Inferior parietal cortex (tissue), 1 donor: Measurements from ENCODE around the gene NKAIN2.
A peak's percentile ranks its signal among the peaks of the same experiment; 100 is the strongest.
"Not testable (repeated sequence)": the region's sequence is repeated elsewhere in the genome, so short reads cannot be mapped to it uniquely, and the experiment has no call there.

Source experiments
- DNase-seq: peaks from one replicate; pipeline ENCODE4 v3.0.0-alpha.2; 2016; ENCODE audit errors: extremely low spot score

The NKAIN2 gene

DNA sequence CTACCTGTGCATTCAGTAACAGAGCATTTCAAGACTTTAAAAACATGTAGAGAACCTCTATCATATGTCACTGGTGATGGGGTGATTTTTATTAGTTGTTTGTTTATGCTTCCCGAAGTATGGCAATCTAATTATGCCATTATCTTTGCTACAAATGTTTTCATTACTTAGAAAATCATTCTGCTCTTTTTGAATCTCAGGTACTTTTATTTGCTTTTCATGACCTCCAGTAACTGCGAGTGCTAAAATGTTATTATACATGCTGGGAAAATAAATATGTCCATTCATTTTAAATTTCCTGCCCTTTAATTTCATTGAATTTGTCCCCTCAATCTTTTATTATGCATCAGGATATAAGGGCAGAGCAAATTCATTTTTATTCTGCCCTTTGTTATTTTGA lies 515.7 kb downstream of the NKAIN2 start:
- no peak for DNase-seq

DNA sequence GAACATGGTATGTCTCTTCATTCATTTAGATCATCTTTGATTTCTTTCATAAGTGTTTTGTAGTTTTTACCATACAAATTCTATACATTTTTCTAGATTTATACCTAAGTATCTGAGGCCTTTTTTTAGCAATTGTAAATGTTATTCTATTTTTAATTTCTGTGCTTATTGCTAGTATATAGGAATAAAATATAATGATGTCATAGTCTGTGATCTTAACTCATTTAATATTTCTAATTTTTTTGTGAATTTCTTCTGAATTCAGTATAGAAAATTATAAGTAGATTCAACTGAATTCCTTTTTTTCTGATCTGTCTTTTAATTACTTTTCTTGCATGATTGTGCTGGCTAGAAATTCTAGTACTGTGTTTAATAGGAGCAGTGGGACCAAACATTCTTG lies 520.6 kb downstream of the NKAIN2 start:
- DNase-seq = no peak

DNA sequence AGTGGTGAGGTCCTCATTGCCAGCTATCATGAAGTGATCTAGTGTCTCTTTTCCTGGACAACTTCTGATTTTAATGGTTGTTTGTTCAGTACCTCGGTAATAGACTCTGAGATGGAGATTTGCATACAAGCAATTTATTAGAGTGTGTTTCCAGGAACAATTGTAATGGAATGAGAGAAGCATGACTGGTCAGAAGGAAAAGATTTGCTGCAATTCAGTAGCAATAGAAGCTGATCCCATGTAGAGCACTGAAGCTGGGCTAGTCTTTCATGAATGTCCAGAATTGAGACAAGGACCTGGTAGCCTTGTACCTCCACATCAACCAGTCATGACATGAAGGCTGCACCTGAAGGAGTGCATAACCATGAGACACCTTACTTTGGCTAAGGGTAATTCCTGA lies 526.5 kb downstream of the NKAIN2 start:
- DNase-seq = no peak

DNA sequence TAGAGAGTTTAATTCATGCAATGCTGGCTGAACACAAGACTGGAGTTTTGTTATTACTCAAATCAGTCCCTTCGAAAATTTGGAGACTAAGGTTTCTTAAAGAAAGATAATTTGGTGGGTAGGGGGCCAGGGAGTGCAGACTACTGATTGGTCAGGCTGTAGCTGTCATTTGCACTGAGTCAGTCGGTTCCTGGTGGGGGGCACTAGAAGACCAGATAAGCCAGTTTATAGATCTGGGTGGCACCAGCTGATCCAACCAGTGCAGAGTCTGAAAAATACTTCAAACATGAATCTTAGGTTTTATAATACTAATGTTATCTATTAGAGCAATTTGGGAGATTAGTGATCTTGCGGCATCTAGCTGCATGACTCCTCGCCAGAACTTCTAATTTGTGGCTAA lies 530.7 kb downstream of the NKAIN2 start:
- DNase-seq = no peak

DNA sequence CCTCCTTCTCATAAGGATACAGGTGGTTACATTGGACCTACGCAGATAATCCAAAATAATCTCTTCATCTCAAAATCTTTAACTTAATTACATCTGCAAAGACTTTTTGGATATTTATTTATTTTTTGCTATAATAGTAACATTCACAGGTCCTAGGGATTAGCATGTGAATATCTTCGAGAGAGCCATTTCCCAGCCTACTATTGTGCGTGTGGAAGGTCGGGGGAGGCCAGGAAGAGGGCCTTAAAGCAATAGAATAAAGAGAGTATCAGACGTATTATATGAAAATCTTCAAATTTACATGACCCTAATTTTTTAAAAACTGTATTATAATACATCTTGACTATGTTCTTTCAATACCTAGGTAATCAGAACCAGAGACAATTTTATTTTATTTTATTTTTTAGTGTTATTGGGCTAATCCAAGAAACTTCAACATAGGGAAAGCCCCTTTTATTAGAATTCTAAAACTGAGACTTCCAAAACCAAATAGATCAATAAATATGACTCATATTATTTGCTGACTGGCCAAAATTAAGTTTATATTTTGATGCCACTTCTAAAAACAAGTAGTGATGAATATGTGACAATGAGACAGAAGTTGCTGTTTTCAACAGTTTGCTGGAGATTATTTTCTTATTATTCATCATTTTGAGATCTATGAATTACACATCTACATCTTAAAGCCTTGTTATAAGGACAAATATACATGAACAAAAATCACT lies 536.1 kb downstream of the NKAIN2 start:
- no peak for DNase-seq

DNA sequence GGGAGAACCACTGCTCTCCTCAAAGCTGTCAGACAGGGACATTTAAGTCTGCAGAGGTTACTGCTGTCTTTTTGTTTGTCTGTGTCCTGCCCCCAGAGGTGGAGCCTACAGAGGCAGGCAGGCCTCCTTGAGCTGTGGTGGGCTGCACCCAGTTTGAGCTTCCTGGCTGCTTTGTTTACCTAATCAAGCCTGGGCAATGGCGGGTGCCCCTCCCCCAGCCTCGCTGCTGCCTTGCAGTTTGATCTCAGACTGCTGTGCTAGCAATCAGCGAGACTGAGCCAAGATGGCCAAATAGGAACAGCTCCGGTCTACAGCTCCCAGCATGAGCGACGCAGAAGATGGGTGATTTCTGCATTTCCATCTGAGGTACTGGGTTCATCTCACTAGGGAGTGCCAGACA lies 544.7 kb downstream of the NKAIN2 start:
- not testable (repeated sequence) for DNase-seq

DNA sequence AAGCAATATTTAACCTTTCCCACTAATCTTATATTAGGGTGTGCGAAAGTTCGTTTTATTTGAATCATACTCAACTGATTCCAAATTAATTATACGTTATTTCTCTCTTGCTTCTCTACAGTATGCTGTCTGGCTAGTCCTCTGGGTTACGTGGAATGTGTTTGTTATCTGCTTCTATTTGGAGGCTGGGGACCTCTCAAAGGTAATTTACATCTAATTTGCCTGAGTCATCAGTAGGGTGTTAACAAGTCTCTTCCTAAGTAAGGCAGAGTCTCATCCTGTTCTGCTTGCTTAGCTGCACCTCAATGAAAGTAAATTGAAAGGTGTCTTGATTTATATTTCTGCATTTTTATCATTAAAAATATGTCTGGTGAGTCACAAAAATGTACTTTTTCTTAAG lies 551.5 kb downstream of the NKAIN2 start:
- DNase-seq = no peak

DNA sequence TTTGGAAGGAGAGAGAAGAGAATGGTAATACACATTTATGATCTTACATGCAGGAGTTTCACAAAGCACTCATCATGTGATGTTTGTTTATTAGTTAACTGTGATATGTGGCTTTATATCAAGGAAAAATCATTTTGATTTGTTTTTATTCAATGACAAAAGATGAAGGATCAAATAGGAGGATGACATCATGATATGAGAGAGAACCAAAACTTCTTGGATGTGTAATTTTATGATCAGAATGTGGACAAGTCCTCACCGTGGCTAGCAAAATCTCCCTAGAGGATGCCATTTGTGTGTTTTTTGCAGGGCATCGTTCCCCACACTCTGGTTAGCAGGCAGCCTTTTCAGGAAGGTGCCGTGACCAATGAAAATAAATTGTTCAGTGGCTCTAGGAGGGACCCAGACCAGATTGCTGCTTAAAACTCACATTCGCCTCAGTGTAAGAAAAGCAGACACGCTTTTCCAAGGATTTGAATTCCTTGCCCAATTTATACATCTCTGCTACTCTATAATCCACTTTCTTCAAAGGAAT lies 552.7 kb downstream of the NKAIN2 start:
- DNase-seq = no peak

DNA sequence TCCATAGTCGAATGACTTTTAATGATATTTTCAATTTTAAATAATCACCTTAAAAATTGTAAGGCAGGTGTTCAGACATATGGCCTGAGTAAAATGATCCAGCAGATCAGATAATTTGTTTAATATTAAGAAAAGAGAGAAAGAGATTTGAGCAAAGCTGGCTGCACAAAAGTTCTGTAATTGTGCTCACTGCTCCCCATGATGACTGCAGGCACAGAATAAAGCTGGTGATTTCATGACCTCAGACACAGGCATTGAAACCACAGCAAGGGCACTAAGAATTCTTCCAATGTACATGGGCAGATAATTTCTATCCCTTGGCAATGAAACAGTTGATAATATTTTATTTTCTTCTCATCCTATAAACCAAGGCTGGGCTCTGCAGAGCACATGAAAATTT lies 553.1 kb downstream of the NKAIN2 start:
- DNase-seq = no peak

DNA sequence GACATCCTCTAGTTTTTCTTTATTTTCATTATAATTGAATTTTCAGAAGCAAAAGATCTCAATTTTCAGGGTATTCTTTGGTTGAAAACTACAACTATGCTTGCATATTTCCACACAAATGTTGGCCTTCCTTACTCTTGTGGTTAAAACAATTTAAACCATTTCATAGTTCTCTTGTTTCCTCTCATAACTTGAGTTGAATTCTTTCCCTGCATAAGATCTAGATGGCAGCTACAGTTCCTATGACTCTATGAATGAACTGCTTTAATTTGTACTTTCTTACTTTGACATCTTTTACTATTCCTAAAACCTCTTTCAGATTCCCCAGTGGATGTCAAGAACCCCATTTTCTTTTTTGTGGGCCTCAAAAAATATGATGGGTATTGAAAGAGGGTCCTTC lies 564.5 kb downstream of the NKAIN2 start:
- DNase-seq = no peak

DNA sequence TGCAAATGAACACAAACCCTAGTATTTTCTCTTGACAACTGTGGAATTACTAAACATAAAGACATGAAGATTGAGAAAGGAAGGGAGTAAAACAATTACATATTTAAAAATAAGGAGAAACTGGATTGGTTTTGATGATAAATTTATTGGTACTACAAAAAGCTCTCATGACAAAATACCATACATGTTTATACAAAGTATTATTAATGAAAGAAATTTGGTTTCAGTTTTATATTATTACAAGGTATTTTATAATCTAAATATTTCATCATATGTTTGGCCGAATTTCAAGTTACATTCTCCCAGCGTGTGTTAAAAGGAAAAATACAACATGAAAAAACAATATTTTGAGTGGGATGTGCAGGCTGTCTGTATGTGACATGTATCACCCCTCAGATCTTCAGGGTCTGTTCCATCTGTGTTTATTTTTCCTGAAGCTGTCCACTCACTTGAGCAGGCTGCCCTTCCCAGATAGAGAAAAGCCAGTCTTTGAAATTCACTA lies 568.4 kb downstream of the NKAIN2 start:
- DNase-seq = no peak

DNA sequence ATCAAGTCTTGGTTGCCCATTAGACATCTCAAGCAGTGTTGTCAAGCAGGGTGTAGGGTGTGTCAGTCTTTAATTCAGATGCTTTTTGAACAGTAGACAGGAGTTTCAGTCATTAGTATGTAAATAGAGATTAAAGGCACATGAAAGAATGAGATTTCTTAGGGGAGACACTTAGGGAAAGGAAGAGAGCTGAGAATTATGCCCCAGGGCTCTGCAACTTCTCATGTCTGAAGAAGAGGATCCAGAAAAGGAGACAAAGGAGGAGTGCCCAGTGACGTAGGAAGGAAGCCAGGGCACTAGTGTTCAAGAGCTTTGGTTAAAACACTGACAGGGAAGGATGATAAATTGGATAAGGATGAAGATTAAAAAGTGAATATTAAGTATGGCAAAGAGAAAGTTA lies 569.7 kb downstream of the NKAIN2 start:
- no peak for DNase-seq

DNA sequence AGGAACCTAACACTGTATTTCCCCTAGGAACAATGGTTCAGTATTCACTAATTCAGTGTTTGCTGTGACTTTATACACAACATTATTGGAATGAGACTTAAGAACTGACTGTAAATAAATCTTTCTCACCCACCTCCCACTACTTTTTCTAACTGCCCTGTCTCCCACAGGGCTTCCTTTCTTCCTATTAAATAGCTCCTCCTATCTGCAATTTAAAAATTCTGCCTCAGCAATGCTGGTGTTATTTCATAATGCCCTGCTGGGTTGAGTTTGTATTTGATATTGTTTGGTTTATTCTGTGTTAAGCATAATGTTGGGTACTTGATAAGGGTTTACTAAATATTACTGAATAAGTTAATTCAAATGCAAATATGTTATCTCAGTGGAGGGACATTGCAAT lies 585.5 kb downstream of the NKAIN2 start:
- no peak for DNase-seq

DNA sequence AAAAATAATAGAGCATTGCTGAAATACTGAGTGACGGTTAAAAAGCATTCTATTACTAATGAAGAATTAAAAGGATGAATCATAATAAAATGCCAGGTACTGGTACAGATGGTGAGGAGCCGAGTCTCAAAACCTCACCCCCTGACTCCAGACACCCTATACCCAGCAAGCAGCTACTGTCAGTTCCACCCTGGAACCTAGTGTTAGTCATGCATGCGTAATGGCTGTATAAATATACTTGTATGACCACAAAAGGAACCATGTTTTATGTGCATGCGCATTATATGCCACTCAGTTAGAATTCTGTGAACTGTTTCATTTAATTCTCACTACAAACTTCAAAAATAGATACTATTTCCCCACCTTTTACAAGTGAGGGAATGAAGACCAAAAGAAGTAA lies 589.9 kb downstream of the NKAIN2 start:
- DNase-seq = no peak

DNA sequence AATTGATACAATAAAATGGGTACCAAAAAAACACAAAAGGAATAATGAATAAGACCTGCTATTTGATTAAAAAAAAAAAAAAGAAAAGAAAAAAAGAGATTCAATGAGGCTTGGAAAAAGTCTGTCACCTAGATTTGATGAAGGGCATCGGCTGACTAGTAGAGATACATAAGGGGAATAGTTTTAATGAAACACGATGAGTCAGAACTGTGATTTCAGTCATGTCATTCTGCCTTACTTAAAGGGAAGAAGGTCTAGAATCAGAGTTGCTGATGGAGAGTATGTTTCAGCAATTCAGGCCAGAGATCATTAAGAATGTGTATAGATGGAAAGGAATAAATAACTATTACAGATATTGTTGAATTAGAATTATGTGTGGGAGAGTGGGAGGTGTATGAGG lies 592.7 kb downstream of the NKAIN2 start:
- DNase-seq = no peak

DNA sequence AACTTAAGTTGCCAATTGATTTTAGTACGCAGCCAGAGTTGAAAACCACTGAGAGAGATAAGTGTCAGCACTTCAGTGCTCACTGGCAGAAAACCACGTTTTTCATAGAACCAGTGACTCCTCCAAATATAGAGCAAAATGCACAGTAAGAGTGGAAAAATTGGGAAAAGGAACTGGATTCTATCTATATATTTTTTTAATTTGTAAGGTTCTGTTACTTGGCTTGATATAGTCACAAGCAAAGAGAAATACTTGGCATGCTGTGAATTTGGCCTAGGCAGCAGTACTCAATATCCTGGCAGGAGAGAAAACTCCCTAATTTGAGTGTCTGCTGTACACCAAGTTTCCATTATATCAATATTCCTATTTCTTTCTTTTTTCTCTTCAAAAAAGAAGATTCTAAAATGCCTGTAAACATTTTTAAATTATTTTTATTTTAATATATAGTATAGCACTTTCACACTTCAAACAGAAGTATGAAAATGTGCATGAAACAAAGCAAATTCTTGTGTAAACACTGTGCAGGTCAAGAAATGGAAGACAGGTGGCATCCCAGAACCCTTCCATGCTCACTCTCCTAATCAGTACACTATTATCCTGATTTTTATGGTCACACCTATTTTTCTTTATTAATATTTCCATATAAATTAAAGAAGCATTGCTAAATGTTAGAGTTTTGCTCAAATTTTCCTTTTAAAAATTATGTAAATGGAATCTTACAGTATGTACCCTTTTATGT lies 596.8 kb downstream of the NKAIN2 start:
- peak; percentile 12 for DNase-seq

DNA sequence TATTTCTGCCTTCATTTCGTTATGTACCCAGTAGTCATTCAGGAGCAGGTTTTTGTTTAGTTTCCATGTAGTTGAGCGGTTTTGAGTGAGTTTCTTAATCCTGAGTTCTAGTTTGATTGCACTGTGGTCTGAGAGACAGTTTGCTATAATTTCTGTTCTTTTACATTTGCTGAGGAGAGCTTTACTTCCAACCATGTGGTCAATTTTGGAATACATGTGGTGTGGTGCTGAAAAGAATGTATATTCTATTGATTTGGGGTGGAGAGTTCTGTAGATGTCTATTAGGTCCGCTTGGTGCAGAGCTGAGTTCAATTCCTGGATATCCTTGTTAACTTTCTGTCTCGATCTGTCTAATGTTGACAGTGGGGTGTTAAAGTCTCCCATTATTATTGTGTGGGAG lies 606.8 kb downstream of the NKAIN2 start:
- DNase-seq = not testable (repeated sequence)

DNA sequence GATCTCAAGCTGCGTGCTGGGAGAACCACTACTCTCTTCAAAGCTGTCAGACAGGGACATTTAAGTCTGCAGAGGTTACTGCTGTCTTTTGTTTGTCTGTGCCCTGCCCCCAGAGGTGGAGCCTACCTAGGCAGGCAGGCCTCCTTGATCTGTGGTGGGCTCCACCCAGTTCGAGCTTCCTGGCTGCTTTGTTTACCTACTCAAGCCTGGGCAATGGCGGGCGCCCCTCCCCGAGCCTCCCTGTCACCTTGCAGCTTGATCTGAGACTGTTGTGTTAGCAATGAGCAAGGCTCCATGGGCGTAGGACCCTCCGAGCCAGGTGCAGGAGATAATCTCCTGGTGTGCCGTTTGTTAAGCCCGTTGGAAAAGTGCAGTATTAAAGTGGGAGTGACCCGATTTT lies 609.0 kb downstream of the NKAIN2 start:
- DNase-seq = not testable (repeated sequence)

DNA sequence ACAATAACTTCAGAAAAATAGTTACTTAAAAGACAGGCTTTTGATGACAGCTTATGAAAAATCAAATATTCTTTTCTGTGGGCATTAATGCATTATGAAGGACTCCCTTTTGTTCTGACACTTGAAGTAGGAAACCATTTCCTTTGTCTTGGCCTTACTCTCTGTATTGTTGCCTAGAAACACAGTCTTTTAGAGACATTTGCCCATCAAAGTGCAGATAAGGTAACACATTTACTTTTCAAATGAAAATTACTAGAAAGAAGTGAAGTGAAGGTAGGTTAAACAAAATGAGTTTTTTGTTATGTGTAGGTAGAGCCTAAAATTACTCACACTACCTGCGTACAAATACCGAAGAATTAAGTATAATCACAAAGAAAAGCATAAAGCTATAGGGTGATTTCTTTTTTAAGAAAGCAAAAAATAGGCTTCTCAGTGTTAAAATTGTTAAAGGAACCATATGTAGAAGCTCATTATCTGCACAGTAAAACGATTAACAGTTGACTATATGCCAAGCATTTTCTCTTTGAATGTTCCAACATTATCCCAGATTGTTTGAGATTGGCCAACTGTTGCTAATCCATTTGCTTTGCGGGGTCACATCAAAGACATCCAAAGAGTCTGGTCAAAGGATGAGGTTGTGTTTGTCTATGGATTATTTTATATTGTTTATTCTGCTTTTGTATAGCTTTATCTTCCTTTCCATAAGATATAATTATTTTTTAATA lies 616.6 kb downstream of the NKAIN2 start:
- DNase-seq = no peak

DNA sequence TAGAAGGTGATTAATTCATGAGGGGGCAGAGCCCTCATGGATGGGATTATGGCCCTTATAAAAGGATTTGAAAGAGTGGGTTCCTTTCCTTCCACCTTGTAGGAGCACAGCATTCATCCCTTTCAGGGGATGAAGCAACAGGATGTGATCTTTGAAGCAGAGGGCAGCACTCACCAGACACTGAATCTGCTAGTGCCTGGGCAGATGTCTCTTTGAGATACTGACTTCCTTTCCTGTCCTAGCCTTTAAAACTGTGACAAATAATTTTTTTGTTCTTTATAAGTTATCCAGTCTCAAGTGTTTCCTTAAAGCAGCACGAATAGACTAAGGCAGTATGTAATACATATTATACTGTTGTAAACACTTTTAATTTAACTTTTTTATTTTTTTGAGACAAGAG lies 620.0 kb downstream of the NKAIN2 start:
- no peak for DNase-seq

DNA sequence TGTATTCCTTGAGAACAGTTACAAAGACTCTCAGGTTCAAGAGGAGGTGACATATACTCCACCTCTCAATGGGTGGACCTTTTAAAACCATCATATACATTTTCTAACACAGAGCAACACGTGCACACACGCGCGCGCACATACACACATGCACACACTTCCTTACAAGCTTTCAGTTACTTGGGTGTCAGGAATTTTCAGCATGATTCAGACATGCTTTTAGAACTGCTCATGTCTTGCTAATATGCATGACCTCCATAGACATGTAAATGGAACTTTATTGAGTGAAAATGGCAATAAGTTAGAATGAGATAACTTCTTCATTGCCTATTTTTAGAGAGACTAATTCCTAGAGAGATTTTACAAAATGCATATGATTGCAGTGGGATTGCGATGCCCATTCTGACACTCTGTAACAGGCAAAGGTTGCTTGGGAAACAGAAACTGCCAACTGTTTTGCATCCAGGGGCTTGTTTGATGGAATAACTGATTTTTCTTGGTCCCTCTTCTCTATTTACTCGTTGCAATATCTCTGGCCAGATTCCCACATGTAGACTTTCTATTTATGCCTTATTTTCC lies 627.2 kb downstream of the NKAIN2 start:
- no peak for DNase-seq

DNA sequence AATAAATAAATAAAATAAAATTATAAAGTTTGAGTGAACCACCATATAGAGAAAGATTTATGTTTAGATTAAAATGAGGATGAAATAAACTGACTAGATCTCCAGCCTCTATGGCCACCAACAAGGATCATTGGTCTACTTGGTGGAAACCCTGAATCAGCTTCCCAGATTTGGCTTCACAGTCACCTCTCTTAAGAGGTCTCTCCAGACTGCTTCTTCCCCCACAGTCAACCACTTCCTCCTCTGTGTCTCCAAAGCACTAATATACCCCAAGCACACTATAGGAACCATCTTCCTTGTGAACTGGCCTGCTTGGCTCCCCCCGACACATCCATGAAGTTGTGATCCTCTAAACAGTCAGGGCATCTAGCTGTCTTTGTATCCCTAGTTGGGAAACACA lies 629.0 kb downstream of the NKAIN2 start:
- DNase-seq = no peak
